SH-SY5Y (cell line): ENCODE measurements around the gene FAM83B.

Experiments
- GATA2 ChIP-seq: IDR thresholded peaks from 2 replicates; pipeline ENCODE4 v1.6.1; 2011; ENCODE audit warnings: mild to moderate bottlenecking, low read depth, low read length
- GATA3 ChIP-seq: IDR thresholded peaks from 2 replicates; pipeline ENCODE4 v1.6.1; 2011; ENCODE audit warnings: low read depth, mild to moderate bottlenecking, low read length, moderate library complexity

- no peak for TF ChIP-seq GATA2
- TF ChIP-seq GATA3 = no peak
Observed at GRCh38 chr6:54907355-54907754, 60.8 kb downstream of the FAM83B start.
